Loucy (cell line): ENCODE results near the gene IL21R.

Experiments used
- H2AFZ ChIP-seq: fragments of 200-600 bp; sonication (generic); 2 replicates; pipeline ENCODE4 v1.6.0; 2016; ENCODE audit warnings: antibody characterized with exemption, mild to moderate bottlenecking, low read length, moderate library complexity
- H3F3A ChIP-seq: fragments of 200-600 bp; 2 replicates; pipeline ENCODE4 v1.6.0; 2016; ENCODE audit warnings: antibody characterized with exemption, low read depth, mild to moderate bottlenecking
- H3K27me3 ChIP-seq: fragments of 200-600 bp; sonication (generic); 2 replicates; pipeline ENCODE4 v1.6.1; 2014; ENCODE audit warnings: low read length, mild to moderate bottlenecking; ENCODE audit not compliant: insufficient read depth, poor library complexity, severe bottlenecking
- H3K36me3 ChIP-seq: fragments of 200-600 bp; sonication (generic); 2 replicates; pipeline ENCODE4 v1.6.1; 2016; ENCODE audit warnings: low read length; ENCODE audit not compliant: insufficient read depth
- H3K4me1 ChIP-seq: fragments of 200-600 bp; sonication (generic); 2 replicates; pipeline ENCODE4 v1.5.1; 2014; ENCODE audit warnings: low read length, mild to moderate bottlenecking; ENCODE audit not compliant: insufficient read depth, poor library complexity, severe bottlenecking
- H3K4me2 ChIP-seq: fragments of 200-600 bp; sonication (generic); 2 replicates; pipeline ENCODE4 v1.6.0; 2014; ENCODE audit warnings: antibody characterized with exemption, low read length, low read depth, mild to moderate bottlenecking; ENCODE audit not compliant: poor library complexity, severe bottlenecking
- H3K4me3 ChIP-seq: fragments of 200-600 bp; sonication (generic); 2 replicates; pipeline ENCODE4 v1.5.1; 2014; ENCODE audit warnings: low read length, mild to moderate bottlenecking, mixed read lengths; ENCODE audit not compliant: poor library complexity, severe bottlenecking
- H3K79me2 ChIP-seq: fragments of 200-600 bp; sonication (generic); 2 replicates; pipeline ENCODE4 v1.6.1; 2014; ENCODE audit warnings: low read length; ENCODE audit not compliant: insufficient read depth
- H3K9ac ChIP-seq: fragments of 200-600 bp; sonication (generic); 2 replicates; pipeline ENCODE4 v1.6.0; 2014; ENCODE audit warnings: mild to moderate bottlenecking, low read depth, low read length, moderate library complexity; ENCODE audit not compliant: poor library complexity, severe bottlenecking
- H3K9me2 ChIP-seq: fragments of 200-600 bp; sonication (generic); replicated peaks from 2 replicates; pipeline ENCODE4 v1.6.1; 2016; ENCODE audit warnings: low read depth, low read length, mixed read lengths
- H3K9me3 ChIP-seq: fragments of 200-600 bp; sonication (generic); 2 replicates; pipeline ENCODE4 v1.6.1; 2014; ENCODE audit warnings: mild to moderate bottlenecking, antibody characterized with exemption, low read length, low read depth; ENCODE audit not compliant: insufficient read depth
- H4K20me1 ChIP-seq: fragments of 200-600 bp; sonication (generic); 2 replicates; pipeline ENCODE4 v1.6.0; 2014; ENCODE audit warnings: antibody characterized with exemption, low read length, mild to moderate bottlenecking; ENCODE audit not compliant: insufficient read depth, poor library complexity, severe bottlenecking
- CTCF ChIP-seq: fragments of 200-600 bp; sonication (generic); conservative IDR thresholded peaks from 2 replicates; pipeline ENCODE4 v1.5.1; 2014; ENCODE audit warnings: mild to moderate bottlenecking, antibody characterized with exemption, low read length
- EZH2phosphoT487 ChIP-seq: fragments of 200-600 bp; IDR thresholded peaks from 2 replicates; pipeline ENCODE4 v1.6.1; 2018; ENCODE audit warnings: antibody characterized with exemption, mild to moderate bottlenecking, moderate library complexity, borderline replicate concordance

Gene IL21R

GRCh38 chr16:27367461-27368357, 34.3 kb upstream of the IL21R start:
- Histone ChIP-seq H2AFZ (peak overlapping the region; percentile 54; the same call in 1 of the 2 replicates), H3K4me3 (peak overlapping the region; percentile 65), H3K9me2 (no peaks in the 10 kb centered on the region), H3F3A (peaks cover 12% of the 10 kb centered on the region), H3K36me3 (no peaks in the 10 kb centered on the region; the same call in 1 of the 2 replicates), H3K79me2 (no peaks in the 10 kb centered on the region), H3K4me1 (peaks cover 22% of the 10 kb centered on the region), H3K4me2 (peak overlapping the region; percentile 88), H4K20me1 (no peaks in the 10 kb centered on the region), H3K9ac (peak overlapping the region; percentile 80), H3K9me3 (peaks cover 3% of the 10 kb centered on the region; the same call in 1 of the 2 replicates), H3K27me3 (no peaks in the 10 kb centered on the region)
- TF ChIP-seq CTCF (peak; percentile 77), EZH2phosphoT487 (no peak)

- peaks cover 24% of the 10 kb centered on the region for H3K4me1 ChIP-seq
- H3K9me2 ChIP-seq: no peaks in the 10 kb centered on the region
- no peak overlapping the region for H2AFZ ChIP-seq
- H3K9me3 ChIP-seq: peaks cover 3% of the 10 kb centered on the region; the same call in 1 of the 2 replicates
- no peaks in the 10 kb centered on the region for H3K79me2 ChIP-seq
- TF ChIP-seq CTCF (no peak), EZH2phosphoT487 (no peak)
- no peaks in the 10 kb centered on the region for H4K20me1 ChIP-seq
- H3K9ac ChIP-seq: peak overlapping the region; percentile 80
- no peaks in the 10 kb centered on the region for H3K36me3 ChIP-seq
- H3K4me2 ChIP-seq: no peak overlapping the region
- no peak overlapping the region for H3K4me3 ChIP-seq
- peaks cover 12% of the 10 kb centered on the region for H3F3A ChIP-seq
- no peaks in the 10 kb centered on the region for H3K27me3 ChIP-seq
These were observed 33.6 kb upstream of the IL21R start for GRCh38 chr16:27368358-27368722.

GRCh38 chr16:27369806-27370205, 32.2 kb upstream of the IL21R start:
- no peaks in the 10 kb centered on the region for H3K9me2 ChIP-seq
- H3K4me2 ChIP-seq: no peak overlapping the region
- H3K9ac ChIP-seq: no peak overlapping the region
- TF ChIP-seq CTCF (no peak), EZH2phosphoT487 (no peak)
- H3K36me3 ChIP-seq: no peaks in the 10 kb centered on the region
- no peaks in the 10 kb centered on the region for H3K79me2 ChIP-seq
- H4K20me1 ChIP-seq: no peaks in the 10 kb centered on the region
- peaks cover 12% of the 10 kb centered on the region for H3F3A ChIP-seq
- H2AFZ ChIP-seq: no peak overlapping the region
- peaks cover 24% of the 10 kb centered on the region for H3K4me1 ChIP-seq
- H3K9me3 ChIP-seq: peaks cover 3% of the 10 kb centered on the region; the same call in 1 of the 2 replicates
- H3K27me3 ChIP-seq: no peaks in the 10 kb centered on the region
- no peak overlapping the region for H3K4me3 ChIP-seq
